Endothelial cell (in vitro differentiated cells): ENCODE results near the gene TBX5. TPM values are rescaled to one million over a fixed set of nuclear protein-coding genes. Genes with fewer than 3 reads are reported as not detected.

Experiments used
- DNase-seq: peaks from one replicate; pipeline ENCODE4 v3.0.0; 2021; ENCODE audit warnings: low spot score
- H3K27ac Mint-ChIP-seq: one replicate; pipeline ENCODE4 v1.8.0; 2021; ENCODE audit warnings: mixed read lengths, inconsistent platforms; ENCODE audit not compliant: unreplicated experiment
- H3K27me3 Mint-ChIP-seq: one replicate; pipeline ENCODE4 v1.8.0; 2021; ENCODE audit warnings: mild to moderate bottlenecking, moderate library complexity, mixed read lengths, inconsistent platforms; ENCODE audit not compliant: unreplicated experiment
- H3K36me3 Mint-ChIP-seq: one replicate; pipeline ENCODE4 v1.8.0; 2021; ENCODE audit warnings: mild to moderate bottlenecking, low read depth, mixed read lengths, inconsistent platforms; ENCODE audit not compliant: unreplicated experiment
- H3K4me1 Mint-ChIP-seq: one replicate; pipeline ENCODE4 v1.8.0; 2021; ENCODE audit warnings: mild to moderate bottlenecking, mixed read lengths, inconsistent platforms; ENCODE audit not compliant: unreplicated experiment
- H3K4me3 Mint-ChIP-seq: one replicate; pipeline ENCODE4 v1.8.0; 2021; ENCODE audit warnings: mild to moderate bottlenecking, mixed read lengths, inconsistent platforms; ENCODE audit not compliant: unreplicated experiment
- H3K9me3 Mint-ChIP-seq: one replicate; pipeline ENCODE4 v1.8.0; 2021; ENCODE audit warnings: mixed read lengths, inconsistent platforms; ENCODE audit not compliant: unreplicated experiment
- CTCF ChIP-seq: fragments of 200-600 bp; sonication (generic); IDR thresholded peaks from one replicate; pipeline ENCODE4 v1.5.0; 2021; ENCODE audit warnings: antibody characterized with exemption; ENCODE audit not compliant: unreplicated experiment
- total RNA-seq: library from RNA; stranded (reverse); fragmentation: NEBNext Ultra II Directional; extraction: Animal tissue kit (Norgen Biotek cat#: 25700); gene quantifications from one replicate; pipeline ENCODE4 v1.2.1, GENCODE V29; 2021; ENCODE audit not compliant: unreplicated experiment

TBX5 gene
- total RNA-seq, 1 donor from 2014 or later = 0.38 TPM

DNA sequence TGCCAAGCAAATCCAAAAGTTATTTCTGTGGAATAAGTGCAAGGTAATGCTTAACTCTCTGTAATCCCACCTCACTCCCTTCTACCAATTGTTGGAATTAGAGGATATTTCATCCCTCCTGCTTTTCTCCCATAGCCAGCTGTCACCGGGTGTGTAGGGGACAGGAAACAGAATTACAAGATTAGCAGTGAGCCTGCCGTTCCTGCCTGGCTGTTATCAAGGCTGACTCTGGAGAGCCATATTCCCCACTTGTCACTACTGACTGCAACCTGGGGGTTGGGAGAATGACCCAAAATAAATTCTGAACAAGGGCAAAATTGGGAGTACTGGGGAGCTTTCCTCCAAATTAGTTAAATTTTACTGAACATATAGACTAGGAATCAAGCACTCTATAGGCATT is 24.8 kb downstream of the TBX5 start:
- no peaks in the 10 kb centered on the region for H3K36me3 Mint-ChIP-seq
- peaks cover 8% of the 10 kb centered on the region for H3K4me1 Mint-ChIP-seq
- H3K27me3 Mint-ChIP-seq = peaks cover 4% of the 10 kb centered on the region
- no peak for DNase-seq
- no peak for TF ChIP-seq CTCF
- H3K27ac Mint-ChIP-seq = no peak overlapping the region
- no peaks in the 10 kb centered on the region for H3K9me3 Mint-ChIP-seq
- H3K4me3 Mint-ChIP-seq = no peak overlapping the region

DNA sequence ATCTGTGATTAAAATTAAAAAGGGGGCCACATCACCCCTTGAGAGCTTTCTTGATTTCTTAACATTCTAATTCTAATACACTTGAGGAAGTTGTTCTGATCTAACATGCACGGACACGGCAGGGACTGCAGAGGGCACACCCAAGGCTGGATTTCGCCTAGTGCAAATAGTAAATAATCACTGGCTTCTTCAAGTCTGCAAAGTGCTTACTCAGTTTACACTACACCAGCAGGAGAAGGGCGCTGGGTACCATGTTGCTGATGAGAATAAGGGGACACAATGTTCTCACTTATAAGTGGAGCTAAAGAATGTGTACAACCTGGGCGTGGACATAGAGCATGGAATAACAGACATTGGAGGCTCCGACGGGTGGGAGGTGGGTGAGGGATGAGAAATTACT is 34.2 kb downstream of the TBX5 start:
- H3K36me3 Mint-ChIP-seq = no peaks in the 10 kb centered on the region
- no peak for DNase-seq
- no peak overlapping the region for H3K4me3 Mint-ChIP-seq
- H3K9me3 Mint-ChIP-seq = no peaks in the 10 kb centered on the region
- H3K4me1 Mint-ChIP-seq = no peaks in the 10 kb centered on the region
- no peak overlapping the region for H3K27ac Mint-ChIP-seq
- no peak for TF ChIP-seq CTCF
- no peaks in the 10 kb centered on the region for H3K27me3 Mint-ChIP-seq

DNA sequence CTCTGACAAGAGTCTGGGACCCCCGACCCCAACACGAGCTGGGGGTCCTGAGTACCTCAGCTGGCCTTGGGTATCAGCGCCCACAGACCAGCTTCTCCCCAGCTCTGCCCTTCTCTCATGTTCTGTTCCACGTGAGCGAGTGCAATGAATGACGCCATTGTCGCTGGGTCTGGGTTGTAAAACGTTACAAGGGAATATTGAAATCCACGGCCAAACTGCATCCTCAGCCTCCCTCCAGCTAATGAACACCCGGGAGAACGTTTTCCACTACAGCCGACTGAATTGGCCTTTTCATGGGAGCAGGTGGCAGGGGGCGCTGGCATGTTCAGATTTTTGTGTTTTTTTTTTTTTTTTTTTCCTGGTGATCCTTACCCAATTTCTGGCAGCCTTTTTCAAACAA is 34.7 kb downstream of the TBX5 start:
- H3K27ac Mint-ChIP-seq = no peak overlapping the region
- no peaks in the 10 kb centered on the region for H3K9me3 Mint-ChIP-seq
- H3K4me3 Mint-ChIP-seq = no peak overlapping the region
- H3K27me3 Mint-ChIP-seq = no peaks in the 10 kb centered on the region
- TF ChIP-seq CTCF = no peak
- H3K4me1 Mint-ChIP-seq = no peaks in the 10 kb centered on the region
- H3K36me3 Mint-ChIP-seq = no peaks in the 10 kb centered on the region
- no peak for DNase-seq

DNA sequence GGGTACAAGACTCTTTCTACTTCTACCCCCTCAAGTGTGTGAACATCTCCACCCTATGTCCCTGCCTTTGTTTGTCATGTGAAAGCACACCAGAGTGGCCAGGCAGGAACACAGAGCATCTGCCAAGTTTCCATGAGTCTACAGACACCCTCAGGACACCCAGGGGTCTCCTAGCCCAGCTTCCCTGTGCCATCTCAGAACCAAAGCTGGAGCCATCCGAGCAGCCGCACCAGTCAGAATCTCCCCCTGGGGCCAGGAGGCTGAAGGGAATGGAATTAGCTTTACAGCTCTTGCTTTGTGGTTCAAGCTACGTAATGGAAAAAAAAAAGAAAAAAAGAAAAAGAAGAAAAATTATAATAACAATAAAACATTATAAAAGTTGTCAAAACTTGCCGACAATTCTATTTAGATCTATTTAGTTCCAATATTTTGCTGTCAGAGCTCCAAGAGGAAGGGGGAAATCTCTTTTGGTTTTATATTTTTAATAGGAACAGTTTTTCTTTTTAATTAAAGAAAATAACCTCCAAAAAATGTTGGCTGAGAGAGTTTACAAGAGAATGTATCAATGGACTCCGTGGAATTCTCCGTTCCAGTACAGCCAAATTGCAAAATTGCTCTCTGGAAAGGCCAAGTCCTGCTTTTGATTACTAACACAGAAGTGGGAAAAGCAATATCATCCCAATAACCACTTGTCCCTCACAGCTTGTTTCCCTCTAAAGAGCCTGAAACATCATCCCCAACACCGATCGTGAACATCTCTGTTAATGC is 37.1 kb downstream of the TBX5 start:
- TF ChIP-seq CTCF = no peak
- H3K9me3 Mint-ChIP-seq = no peaks in the 10 kb centered on the region
- DNase-seq = no peak
- no peak overlapping the region for H3K27ac Mint-ChIP-seq
- no peaks in the 10 kb centered on the region for H3K27me3 Mint-ChIP-seq
- no peak overlapping the region for H3K4me3 Mint-ChIP-seq
- H3K36me3 Mint-ChIP-seq = peaks cover 6% of the 10 kb centered on the region
- no peaks in the 10 kb centered on the region for H3K4me1 Mint-ChIP-seq

DNA sequence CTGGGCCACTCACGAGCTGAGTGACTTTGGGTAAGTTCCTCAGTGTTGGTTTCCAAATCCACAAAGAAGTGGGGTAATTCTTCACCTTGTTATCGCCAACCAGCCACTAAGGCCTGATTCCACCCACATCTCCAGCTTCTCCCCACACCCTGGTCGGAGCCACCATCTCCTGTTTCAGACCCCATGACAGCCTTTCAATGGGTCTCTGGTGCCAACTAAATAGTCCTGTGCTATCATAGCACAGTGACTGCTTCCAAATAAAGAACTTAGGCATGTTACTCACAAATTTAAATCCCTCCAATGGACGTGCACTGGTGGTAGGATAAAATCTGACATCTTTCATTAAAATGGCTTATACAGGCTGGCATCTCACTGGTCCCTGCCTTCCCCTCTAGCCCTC is 44.0 kb downstream of the TBX5 start:
- no peak for TF ChIP-seq CTCF
- no peak for DNase-seq
- Mint-ChIP-seq H3K36me3 (peaks cover 6% of the 10 kb centered on the region), H3K9me3 (no peaks in the 10 kb centered on the region), H3K27ac (no peak overlapping the region), H3K4me1 (peaks cover 12% of the 10 kb centered on the region), H3K27me3 (peaks cover 3% of the 10 kb centered on the region), H3K4me3 (no peak overlapping the region)
